ENCODE results near the gene ZNF235.

DNA sequence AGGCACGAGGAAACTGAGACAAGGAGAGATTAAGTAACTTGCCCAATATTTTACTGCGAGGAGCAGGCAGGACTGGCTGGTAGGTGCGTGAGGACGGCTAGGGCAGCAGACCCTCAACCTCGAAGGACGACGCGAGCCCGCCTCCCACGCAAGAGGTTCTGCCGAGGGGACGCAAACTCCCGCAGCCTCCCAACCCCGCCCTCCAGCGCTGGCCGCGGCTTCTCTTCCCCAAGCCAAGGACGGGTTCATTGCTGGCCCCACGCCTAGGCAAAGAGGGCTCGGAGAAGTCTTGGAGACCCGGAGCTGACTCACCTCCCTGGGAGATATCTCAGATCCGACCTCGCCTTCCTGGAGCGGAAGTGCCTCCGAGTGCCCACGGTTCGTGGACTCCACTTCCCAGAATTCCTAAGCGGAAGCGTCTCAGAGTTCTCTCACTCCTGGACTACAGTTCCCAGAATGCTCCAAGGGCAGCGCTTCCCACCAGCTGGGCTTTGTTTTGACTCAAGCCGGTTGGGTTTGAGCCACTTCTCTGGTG, at the start of gene ZNF235:
- TF ChIP-seq EZH2 (IDR thresholded peaks at IDR 0.05; ENCODE audit: borderline replicate concordance, low read depth, low read length, poor library complexity, severe bottlenecking) = no peak
- TF ChIP-seq, protein P1, sequence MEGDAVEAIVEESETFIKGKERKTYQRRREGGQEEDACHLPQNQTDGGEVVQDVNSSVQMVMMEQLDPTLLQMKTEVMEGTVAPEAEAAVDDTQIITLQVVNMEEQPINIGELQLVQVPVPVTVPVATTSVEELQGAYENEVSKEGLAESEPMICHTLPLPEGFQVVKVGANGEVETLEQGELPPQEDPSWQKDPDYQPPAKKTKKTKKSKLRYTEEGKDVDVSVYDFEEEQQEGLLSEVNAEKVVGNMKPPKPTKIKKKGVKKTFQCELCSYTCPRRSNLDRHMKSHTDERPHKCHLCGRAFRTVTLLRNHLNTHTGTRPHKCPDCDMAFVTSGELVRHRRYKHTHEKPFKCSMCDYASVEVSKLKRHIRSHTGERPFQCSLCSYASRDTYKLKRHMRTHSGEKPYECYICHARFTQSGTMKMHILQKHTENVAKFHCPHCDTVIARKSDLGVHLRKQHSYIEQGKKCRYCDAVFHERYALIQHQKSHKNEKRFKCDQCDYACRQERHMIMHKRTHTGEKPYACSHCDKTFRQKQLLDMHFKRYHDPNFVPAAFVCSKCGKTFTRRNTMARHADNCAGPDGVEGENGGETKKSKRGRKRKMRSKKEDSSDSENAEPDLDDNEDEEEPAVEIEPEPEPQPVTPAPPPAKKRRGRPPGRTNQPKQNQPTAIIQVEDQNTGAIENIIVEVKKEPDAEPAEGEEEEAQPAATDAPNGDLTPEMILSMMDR (conservative IDR thresholded peaks at IDR 0.05; ENCODE audit: low read depth, low read length) = no peak

All from A673 (cell line).